ENCODE measurements around the gene TRIM17.

DNA sequence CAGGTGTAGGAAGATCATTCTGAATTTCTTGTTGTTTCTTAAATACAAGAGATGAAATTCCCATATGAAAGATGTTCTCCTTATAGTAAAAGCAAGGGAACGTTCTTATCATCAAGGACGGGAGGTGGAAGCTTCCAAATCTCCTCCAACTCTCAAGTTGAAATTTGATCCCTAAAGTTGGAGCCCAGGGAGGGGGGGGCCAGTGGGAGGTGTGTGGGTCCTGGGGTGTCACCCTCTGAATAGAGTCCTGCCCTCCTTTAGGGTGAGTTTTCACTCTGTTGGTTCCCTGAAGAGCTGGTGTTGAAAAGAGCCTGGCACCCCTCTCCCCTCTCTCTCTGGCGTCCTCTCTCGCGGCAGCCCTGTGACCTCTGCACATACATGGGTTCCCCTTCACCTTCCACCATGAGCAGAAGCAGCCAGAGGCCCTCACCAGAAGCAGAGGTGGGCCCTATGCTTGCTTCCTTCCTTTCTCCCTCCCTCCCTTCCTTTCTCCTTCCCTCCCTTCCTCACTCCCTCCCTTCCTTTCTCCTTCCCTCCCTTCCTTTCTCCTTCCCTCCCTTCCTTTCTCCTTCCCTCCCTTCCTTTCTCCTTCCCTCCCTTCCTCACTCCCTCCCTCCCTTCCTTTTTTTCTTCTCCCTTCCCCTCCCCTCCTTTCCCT, 10.0 kb upstream of the TRIM17 start:
- TF ChIP-seq, protein P1, sequence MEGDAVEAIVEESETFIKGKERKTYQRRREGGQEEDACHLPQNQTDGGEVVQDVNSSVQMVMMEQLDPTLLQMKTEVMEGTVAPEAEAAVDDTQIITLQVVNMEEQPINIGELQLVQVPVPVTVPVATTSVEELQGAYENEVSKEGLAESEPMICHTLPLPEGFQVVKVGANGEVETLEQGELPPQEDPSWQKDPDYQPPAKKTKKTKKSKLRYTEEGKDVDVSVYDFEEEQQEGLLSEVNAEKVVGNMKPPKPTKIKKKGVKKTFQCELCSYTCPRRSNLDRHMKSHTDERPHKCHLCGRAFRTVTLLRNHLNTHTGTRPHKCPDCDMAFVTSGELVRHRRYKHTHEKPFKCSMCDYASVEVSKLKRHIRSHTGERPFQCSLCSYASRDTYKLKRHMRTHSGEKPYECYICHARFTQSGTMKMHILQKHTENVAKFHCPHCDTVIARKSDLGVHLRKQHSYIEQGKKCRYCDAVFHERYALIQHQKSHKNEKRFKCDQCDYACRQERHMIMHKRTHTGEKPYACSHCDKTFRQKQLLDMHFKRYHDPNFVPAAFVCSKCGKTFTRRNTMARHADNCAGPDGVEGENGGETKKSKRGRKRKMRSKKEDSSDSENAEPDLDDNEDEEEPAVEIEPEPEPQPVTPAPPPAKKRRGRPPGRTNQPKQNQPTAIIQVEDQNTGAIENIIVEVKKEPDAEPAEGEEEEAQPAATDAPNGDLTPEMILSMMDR (IDR thresholded peaks at IDR 0.05): no peak
- TF ChIP-seq GABPA (IDR thresholded peaks at IDR 0.05; ENCODE audit: low read depth) (no peak), JUND (IDR thresholded peaks at IDR 0.05) (no peak), EZH2phosphoT487 (IDR thresholded peaks at IDR 0.05; ENCODE audit: borderline replicate concordance, low read depth) (no peak), CHD2 (IDR thresholded peaks at IDR 0.05; ENCODE audit: low read length, partially characterized antibody) (no peak)
